HFF-Myc (cell line): ENCODE results near the gene TXLNA.
"Not testable (repeated sequence)": the region's sequence is repeated elsewhere in the genome, so short reads cannot be mapped to it uniquely, and the experiment has no call there.

ENCODE experiments used
- DNase-seq: peaks from one replicate; pipeline ENCODE4 v3.0.0-alpha.2; 2011; ENCODE audit warnings: low read depth; ENCODE audit errors: extremely low read depth
- H3K4me3 ChIP-seq: replicated peaks from 2 replicates; pipeline ENCODE4 v1.5.1; 2011; ENCODE audit warnings: low read depth, mild to moderate bottlenecking, control low read depth, low read length
- TF ChIP-seq, protein P1 (sequence below): IDR thresholded peaks from 2 replicates; pipeline ENCODE4 v1.5.1; 2012; ENCODE audit warnings: mild to moderate bottlenecking, low read depth, low read length, control low read depth; ENCODE audit errors: missing control alignments

TXLNA gene

DNA sequence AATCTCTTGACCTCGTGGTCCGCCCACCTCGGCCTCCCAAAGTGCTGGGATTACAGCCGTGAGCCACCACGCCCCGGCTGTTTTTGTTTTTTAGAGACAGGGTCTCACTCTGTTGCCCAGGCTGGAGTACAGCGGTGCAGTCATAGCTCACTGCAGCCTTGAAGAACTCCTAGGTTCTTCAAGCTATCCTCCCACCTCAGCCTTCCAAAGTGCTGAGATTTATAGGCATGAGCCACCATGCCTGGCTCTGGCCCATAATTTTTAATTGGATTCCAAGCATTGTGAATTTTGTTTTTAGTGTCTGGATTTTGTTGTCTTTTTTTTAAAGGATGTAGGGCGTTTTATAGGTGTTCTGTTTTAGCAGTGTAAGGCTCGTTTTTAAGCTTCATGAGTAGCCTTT, 28.6 kb upstream of the TXLNA start:
- no peak overlapping the region for H3K4me3 ChIP-seq
- no peak for DNase-seq
- TF ChIP-seq, protein P1, sequence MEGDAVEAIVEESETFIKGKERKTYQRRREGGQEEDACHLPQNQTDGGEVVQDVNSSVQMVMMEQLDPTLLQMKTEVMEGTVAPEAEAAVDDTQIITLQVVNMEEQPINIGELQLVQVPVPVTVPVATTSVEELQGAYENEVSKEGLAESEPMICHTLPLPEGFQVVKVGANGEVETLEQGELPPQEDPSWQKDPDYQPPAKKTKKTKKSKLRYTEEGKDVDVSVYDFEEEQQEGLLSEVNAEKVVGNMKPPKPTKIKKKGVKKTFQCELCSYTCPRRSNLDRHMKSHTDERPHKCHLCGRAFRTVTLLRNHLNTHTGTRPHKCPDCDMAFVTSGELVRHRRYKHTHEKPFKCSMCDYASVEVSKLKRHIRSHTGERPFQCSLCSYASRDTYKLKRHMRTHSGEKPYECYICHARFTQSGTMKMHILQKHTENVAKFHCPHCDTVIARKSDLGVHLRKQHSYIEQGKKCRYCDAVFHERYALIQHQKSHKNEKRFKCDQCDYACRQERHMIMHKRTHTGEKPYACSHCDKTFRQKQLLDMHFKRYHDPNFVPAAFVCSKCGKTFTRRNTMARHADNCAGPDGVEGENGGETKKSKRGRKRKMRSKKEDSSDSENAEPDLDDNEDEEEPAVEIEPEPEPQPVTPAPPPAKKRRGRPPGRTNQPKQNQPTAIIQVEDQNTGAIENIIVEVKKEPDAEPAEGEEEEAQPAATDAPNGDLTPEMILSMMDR, result no peak

GRCh38 chr1:32151319-32151787, 28.1 kb upstream of the TXLNA start:
- no peak overlapping the region for H3K4me3 ChIP-seq
- TF ChIP-seq, protein P1, result no peak
- peak; percentile 29 for DNase-seq

GRCh38 chr1:32159189-32159588, 20.3 kb upstream of the TXLNA start:
- TF ChIP-seq, protein P1, result no peak
- no peak for DNase-seq

DNA sequence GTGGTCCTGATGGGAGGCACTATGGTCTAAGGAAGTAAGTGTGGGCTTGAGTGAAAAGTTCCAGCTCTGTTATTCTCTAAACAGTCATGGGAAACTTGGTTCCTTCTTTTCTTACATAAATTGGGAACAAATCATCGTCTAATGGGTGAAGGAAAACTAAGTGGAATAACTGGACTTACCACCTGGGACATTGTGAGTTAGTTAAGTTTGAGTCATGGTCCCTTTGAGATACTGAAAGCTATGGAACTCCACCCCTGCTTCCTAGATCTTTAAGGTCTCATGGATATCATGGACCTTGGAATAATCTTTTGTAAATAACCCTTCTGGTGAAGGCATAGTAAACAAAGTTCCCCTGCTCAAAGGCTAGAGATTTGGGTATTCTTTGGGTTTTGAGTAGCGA, 16.1 kb upstream of the TXLNA start:
- H3K4me3 ChIP-seq, result no peak overlapping the region
- TF ChIP-seq, protein P1, result no peak
- DNase-seq, result no peak

More at GRCh38 chr1:32159189-32159588, 20.3 kb upstream of the TXLNA start:
- no peak overlapping the region for H3K4me3 ChIP-seq

DNA sequence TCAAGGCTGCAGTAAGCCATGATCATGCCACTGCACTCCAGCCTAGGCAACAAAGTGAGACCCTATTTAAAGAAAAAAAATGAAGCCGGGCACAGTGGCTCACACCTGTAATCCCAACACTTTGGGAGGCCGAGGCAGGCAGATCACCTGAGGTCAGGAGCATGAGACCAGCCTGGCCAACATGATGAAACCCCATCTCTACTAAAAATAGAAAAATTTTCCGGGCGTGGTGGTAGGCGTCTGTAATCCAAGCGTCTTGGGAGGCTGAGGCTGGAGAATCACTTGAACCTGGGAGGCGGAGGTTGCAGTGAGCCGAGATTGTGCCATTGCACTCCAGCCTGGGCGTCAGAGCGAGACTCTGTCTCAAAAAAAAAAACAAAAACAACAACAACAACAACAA, 13.8 kb upstream of the TXLNA start:
- not testable (repeated sequence) for DNase-seq

GRCh38 chr1:32170991-32171390, 8.5 kb upstream of the TXLNA start:
- TF ChIP-seq, protein P1, result no peak
- H3K4me3 ChIP-seq, result no peak overlapping the region
- no peak for DNase-seq

More for the DNA sequence above, 13.8 kb upstream of the TXLNA start:
- not testable (repeated sequence) for H3K4me3 ChIP-seq

DNA sequence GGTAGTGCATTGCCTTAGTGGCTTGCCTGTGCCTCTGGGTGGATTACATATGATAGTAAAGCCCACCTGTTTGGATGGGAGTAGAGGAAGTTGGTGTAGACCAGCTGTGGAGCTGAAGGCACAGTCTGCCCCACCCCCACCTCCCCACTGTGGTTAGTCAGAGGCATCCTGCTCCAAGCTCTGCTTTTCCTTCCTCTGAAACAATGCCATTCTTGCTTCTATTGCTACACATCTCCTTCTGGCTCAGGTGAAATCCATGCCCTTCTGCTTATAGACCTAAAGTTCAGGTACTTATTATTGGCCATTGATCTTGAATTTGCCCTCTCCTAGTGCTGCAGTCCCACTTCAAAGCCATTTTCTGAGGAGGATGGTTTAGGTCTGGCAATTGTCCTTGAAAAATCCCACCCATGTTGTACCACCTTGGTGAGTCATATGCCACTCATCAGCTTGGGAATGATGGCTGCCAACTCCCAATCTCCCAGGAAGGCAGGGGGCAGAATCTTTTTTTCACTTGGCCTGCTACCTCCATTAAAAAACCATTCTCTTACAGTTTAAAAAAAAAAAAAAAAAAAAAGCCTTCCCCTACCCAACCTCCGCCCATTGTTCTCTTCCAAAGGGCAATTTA, 6.7 kb upstream of the TXLNA start:
- no peak for DNase-seq
- no peak overlapping the region for H3K4me3 ChIP-seq
- TF ChIP-seq, protein P1, result no peak
